HG03432 (cell line): ENCODE results near the gene SULT6B1.
"Not testable (repeated sequence)": the region's sequence is repeated elsewhere in the genome, so short reads cannot be mapped to it uniquely, and the experiment has no call there.

Experiments
- ATAC-seq: cut with Tn5 transposase; IDR thresholded peaks from one replicate; pipeline ENCODE4 v1.9.1; 2021; ENCODE audit warnings: mild to moderate bottlenecking, moderate library complexity; ENCODE audit not compliant: unreplicated experiment

SULT6B1 gene

DNA sequence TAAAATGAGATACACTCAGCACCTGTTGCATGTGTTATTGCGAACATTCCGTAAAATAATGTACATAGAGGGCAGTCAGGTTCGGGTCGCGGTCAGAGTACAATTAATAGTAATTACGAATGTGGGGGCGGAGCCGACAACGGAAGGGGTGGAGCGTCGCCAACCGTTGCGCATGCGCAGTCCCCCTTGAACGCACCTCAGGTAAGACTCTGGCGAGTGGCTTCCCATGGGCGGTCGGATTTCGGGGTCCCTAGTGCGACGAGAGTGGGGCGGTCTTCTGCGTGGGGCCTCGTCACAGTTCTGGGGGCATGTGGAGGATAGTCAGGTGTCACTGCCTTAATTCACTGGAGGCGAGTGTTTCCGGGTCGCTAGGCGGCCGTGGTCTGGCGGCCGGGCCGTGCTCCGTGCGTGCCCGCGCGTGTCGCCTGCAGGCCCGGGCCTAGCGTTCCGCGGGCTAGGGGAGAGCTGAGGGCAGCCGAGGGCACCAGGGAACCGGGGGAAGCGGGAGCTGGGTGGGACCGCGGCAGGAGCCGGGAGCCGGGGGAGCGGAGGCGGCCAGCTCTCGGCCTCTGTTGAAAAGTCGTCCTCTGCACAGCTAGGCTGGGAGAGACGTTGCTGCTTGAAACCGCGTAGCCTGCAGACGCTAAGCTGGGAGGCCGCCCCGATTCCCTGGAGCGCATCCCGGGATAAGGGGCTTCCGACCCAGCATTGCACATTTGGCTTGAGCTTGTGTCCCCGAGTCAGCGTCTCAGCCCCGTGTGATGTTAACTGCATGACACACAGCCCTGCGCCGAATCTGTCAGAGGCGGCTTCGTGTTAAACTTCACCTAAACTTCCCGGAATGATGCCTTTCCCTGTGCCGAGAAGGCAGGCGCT lies 8.1 kb upstream of the SULT6B1 start, which contains the start of gene CEBPZOS:
Gene CEBPZOS (plus strand): TSS at position 177 of the 876 bp plus-strand sequence. CDS start 3,209 bp downstream, outside the sequence.
- peak; percentile 81 for ATAC-seq

DNA sequence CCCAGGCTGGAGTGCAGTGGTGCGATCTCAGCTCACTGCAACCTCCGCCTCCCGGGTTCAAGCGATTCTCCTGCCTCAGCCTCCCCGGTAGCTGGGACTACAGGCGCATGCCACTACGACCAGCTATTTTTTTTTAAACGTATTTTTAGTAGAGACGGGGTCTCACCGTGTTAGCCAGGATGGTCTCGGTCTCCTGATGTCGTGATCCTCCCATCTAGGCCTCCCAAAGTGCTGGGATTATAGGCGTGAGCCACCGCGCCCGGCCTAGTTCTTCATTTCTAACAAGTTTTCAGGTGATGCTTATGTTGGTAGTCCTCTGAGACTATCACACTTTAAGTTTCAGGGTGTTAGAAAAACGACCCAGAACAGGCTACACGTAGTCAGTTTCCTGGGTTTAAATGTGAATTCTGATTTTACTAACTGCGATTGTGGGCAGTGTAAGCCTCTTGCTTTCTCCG lies 7.4 kb upstream of the SULT6B1 start:
- not testable (repeated sequence) for ATAC-seq

DNA sequence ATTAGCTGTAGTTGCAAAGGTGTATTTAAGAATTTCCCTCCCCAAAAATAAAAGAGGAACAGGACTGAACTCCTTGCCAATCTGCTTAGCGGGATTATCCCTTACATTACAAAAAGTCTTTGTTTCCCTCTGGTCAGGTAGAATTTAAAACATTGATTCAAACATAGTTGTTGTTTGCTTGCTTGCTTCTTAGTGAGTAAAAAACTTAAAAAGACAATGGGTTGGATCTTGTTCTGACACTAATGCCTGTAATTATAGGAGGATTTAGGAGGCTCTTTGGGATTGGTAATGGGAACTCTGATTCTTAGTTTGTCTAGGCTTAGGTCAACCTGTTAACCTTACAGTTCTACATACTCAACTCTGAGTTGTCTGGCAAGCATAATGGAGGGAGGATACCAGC lies 4.1 kb upstream of the SULT6B1 start:
- ATAC-seq, result no peak

DNA sequence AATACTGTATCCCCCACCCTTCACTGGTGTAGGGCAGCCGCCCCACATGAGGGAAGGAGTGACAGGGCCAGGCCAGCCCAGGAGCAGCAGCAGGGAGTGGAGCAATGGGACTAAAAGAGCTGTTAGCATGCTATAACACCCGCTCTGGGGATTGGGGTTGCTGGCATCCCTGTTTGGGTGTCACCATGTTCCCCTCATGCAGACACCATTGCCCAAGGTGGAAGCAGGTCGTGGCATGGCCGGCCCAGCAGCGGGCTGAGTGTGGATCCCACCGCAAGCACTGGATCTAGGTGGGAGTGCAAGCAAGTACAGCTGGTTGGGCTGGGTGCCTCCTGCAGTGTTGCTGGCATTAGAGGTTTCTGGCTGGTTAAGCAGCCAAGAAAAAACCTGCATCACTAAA lies 3.3 kb upstream of the SULT6B1 start:
- no peak for ATAC-seq

DNA sequence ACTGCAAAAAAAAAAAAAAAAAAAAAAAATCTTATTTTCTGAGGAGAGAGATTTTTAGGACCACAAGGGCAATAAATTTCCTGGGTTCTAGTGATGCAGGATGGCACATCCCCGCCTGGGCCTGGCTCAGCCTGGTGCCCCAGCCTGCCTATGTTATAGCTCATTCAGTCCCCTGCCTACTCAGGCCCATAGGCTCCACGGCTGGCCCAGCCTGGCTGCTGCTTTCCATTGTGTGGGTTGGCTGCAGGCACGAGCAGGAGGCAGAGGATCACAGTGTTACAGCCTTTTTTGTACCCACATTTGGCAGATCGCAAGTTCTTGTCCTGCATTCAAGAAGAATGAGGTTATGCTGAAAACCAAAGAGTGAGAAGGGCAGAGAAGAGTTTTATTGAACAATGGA lies 2.8 kb upstream of the SULT6B1 start:
- no peak for ATAC-seq

DNA sequence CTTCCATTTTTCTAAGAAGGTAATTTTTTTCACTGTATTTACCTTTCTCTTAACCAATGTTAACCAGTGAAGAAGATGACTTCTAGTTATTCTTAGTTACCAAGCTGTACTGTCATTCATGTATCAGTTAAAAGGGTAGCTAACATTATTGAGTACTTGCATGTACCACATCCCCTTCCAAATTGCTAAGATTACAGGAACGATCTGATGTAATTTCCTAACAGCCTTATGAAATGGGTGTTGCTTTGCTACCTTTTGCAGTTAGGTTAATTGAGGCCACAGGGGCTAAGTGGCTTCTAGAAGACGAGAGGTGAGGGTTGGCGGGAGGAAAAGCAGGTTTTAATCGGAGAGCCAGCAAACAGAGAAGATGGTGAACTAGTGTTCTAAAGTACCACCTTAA lies 1.8 kb upstream of the SULT6B1 start:
- ATAC-seq, result no peak

DNA sequence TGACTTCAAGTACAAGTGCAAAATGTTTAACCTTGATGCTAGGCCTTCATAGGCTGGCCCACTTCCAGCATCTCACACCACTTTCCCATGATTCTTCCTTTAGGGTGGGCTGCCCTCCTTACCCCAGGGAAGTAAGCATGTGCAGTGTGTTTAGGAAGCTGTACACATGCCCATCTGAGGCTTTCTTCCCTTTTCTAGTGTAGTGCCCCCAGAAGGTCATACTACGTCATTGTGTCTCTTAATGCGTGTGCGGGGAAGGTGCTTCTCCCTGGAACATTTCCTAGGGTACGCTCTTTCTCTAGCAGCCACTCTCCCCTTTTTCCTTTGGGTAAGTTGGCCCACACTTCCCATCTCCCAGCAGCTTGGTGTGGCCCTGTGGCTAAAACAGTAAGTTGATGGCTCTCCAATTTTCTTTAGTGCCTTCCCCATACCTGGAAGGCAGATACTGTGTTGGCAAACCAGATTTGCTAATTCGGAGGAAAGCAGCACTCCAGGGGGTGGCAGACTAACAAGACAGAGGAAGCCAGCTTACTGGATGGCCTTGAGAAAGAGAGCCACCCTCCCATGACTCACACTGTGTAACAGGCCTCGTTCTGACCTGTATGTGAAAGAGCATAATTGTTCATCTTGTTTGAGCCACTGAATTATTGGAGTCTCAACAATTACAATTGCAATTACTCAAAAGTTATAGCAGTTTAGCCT lies 1.1 kb upstream of the SULT6B1 start:
- no peak for ATAC-seq

DNA sequence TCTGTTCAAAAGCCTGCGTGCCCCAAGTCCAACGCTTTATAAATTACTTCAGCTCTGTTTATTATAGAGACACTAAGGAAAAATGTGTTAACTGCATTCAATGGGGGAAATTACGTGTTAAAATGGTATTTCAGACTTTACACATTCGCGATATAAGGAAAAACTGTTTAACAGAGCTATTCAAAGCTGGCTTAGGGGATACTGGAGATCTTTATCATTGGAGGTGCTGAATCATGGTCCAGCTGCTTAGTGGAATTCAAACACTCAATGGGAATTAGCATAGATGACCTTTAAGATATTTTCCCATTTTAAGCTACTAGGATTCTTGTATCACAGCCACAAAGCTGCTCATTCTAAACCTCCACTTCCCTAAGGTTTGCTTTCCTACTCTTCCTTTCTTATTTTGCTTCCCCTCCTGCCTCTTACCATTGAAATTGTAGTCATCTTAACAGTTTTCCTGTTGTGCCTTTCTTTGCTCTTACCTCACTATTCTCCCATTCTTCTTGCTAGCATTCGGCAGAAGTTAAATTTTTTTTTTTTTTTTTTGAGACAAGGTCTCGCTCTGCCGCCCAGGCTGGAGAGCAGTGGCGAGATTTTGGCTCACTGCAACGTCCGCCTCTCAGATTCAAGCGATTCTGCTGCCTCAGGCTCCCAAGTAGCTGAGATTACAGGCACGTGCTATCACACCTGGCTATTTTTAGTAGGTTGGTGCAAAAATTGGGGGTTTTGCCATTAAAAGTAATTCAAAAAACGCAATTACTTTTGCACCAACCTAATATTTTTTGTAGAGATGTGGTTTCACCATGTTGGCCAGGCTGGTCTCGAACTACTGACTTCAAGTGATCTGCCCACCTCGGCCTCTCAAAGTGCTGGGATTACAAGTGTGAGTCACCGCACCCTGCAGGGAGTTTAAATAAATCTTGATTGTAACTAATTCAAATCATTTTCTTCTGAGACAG lies 6.5 kb downstream of the SULT6B1 start:
- no peak for ATAC-seq

DNA sequence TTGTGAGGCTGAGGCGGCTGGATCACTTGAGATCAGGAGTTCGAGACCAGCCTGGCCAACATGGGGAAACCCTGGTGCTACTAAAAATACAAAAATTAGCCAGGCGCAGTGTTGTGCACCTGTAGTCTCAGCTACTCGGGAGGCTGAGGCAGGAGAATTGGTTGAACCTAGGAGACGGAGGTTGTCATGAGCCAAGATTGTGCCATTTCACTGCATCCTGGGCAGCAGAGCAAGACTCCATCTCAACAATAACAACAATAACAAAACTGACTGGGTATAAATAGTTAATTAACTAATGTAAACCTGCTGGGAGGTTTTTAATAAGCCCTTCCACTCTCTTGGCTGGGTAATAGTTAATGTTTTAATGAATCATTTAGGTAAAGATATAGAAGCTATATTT lies 7.8 kb downstream of the SULT6B1 start:
- no peak for ATAC-seq

DNA sequence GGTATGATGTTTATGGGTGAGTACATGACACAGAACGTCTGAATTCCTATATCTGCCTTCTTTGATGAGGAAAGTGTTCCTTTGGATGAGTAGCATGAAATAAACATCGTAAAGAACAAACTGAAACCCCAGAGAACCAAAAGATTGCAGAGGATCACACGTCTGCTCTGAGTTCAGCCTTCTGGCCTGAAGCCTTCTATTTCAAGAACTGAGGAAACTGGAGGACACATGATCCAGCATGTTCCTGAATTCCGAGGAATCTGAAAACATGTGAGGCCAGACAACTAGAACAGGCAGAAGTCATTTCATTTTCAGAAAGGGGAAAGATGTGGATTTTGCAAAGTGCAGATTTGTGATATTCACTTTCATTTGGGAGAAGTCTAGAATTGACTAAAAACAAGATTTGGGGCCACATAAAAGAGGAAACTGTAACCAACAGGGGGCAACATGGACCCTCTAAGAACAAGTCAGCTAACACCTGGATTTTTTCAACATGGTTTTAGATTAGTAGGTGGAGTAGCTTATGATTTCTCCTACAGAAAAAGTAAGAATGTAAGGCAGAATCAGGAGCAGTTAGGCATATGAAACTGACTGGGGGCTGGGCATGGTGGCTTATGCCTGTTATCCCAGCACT lies 8.3 kb downstream of the SULT6B1 start:
- no peak for ATAC-seq

DNA sequence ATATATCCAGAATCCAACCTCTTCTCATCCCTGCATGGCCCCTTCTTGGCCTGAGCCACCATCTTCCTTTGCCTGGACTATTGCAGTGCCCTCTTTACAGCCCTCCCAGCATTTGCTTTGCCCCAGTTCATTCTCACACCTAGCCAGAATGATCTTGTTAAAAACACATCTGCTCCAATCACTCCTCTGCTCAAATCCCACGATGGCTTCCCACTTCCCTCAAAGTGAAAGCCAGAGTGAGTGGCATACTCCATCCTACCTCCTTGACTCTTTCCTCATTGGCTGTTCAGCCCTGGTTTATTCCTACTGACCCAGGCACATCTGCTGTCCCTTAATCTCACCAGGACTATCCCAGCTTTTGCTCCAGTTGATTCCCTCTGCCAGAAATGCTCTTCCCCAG lies 14.7 kb downstream of the SULT6B1 start:
- no peak for ATAC-seq

DNA sequence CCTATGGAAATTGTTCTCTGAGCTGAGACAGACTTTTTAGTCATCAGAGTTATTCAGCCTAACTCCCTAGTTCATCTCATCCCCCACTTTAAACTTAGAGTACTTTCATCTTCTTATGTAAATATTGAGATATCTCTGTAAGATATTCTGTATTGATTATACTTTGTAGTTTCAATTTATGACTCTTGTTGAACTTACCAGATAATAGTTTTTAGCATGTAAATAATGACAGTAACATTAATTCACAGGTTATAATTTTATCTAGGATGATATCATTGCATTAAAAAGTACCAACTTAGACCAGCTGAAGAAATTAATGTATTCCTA lies 16.9 kb downstream of the SULT6B1 start:
- no peak for ATAC-seq

DNA sequence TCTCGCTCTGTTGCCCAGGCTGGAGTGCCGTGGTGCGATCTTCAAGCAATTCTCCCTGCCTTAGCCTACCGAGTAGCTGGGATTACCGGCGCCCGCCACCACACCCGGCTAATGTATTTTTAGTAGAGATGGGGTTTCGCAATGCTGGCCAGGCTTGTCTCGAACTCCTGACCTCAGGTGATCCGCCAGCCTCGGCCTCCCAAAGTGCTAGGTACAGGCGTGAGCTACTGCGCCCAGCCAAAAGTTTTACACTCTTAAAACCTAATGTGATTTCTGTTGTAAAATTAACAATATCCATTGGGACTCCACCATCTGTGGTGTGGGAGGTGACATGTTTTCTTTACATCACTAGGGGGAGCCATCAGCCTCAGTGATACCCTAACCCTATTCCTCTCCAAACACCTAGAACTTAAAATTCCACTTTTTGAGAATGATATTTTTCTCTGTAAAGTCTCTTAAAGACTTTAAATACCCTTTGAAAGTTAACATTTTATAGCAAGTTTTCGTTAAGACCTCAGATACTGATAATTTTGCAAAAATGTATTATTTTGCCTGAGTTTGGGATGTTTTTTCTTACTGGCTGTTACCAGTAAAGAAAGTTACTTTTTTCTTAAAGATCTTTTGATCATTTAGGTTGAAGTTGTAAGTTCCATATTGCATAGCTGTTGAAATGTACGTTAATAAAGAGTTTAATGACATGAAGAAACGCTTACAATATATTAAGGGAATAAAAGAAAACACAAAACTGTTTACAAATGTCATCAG lies 20.1 kb downstream of the SULT6B1 start:
- peak; percentile 58 for ATAC-seq

DNA sequence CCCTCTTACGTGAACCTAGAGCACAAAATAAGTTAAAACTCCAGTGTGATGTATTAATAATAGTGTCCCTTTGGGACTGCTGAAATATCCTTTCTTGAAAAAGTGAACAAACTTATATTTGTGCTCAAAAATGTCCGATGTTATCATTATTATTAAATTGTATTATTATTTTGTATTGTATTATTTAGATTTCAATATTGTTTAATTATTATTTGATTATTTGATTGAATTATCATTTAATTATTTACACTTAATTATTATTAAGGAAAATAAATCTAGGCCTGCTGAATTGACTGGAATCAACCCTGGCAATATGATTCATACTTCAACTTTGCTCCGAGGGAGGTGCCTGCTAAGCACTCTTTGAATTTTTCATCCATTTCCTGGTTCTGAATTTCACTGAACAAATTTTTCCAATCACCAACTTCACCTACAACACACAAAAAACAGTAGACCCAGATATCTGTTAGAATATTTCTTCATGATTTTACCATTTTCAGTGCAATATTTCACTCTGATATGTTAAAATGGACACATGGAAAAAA lies 20.8 kb downstream of the SULT6B1 start:
- no peak for ATAC-seq

DNA sequence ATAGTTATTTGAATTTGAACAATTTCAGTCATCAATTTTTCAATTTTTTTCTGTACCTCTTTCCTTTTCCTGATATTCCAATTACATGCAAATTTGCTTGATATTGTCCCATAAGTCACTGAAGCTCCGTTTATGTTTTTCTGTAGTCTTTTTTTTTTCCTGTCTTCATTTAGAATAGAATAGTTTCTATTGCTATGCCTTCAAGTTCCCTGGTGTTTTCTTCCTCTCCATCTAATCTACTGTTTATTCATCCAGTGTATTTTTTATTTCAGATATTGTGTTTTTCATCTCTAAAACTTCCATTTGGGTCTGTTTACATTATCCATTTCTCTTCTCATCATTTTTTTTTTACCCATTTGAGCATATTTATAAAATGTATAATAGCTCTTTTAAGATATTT lies 23.7 kb downstream of the SULT6B1 start:
- no peak for ATAC-seq

DNA sequence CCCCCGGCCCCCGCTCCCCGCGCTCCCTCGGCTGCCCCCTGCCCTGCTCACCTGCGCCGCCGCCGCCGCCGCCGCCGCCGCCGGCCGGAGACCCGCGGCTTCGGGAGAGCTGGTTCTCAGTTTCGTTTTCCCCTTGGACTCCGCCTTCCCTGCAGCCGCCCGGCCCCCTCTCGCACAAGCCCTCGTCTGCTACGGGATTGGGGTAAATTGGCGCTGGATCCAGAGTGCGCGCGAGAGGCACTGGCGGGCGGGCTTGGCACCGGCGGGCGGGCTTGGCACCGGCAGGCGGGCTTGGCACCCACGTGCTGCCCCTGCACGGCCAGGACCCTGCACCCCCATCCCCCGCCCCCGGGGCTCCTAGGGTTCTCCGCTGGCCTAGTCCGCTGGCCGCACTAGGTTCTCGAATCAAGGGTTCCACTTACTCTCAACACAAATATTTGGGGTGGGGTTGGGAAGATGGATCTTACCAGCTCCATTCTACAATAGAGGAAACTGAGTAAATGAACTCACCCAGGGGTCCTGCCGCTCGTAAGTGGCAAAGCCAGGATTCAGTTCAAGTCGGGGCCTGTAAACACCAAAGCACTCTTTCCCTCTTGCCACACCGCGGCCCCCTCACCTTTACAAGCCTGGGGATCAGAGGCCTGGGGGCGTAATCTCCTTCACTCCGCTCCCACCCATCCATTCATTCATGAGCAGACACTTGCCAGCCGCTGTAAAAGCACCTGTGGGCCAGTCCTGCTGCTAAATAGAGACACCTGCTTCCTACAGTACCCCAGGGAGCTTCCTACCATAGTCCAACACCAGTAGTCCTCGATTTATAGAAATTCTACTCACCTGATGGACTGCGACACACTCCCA lies 31.4 kb downstream of the SULT6B1 start, which contains the start of gene EIF2AK2:
Gene EIF2AK2 (minus strand): TSS at position 124 of the 858 bp plus-strand sequence. CDS start 9,174 bp downstream, outside the sequence.
- peak; percentile 91 for ATAC-seq

DNA sequence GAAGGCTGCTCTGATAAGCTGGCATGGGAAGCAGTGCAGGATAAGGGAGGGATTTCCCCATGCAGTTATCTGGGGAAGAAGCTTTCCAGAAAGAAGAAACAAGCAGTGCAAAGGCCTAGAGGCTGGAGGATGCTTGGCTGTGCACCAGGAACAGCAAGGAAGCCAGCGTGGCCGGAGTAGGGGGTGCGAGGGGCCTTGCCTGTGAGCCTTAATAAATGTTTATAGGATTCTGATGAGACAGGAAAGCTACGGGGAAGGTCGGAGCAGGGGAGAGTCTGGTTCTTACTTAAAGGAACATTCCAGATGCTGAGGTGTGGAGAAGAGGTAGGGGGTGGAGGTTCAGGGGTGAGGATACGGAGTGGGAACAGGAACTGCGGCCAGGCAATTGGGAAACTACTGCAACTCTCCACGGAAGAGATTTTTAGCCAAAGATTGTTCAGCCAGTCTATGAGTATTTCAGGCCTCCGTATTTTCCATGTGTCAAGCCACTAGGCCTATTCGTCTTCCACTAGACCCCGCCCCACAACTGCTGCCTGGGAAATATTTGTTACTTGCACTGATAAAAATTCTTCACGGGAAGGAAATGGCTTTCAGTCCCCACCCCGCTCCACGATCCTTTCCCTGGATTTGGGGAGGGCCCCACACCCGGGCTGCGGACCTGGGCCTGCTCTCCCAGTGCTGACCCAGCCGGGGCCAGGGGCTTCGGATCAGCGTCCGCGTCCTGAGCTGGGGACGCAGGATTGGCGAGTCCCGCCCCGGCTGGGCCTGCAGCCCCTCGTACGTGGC lies 32.2 kb downstream of the SULT6B1 start:
- peak; percentile 38 for ATAC-seq

DNA sequence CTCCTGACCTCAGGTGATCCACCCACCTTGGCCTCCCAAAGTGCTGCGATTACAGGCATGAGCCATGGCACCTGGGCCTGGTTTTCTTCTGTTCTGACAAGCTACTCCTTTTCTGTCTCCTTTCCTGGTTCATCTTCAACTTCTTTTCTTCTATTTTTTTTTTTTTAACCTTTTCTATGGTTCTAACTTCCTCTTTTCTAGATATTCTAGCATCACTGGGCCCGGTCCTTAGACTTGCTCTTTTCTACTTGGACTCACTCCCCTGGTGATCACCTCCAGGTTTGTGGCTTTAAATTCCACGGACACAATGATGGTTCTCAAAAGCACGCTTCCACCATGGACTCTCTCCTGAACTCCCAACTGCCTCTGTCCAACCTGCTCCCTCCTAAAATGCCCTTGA lies 33.7 kb downstream of the SULT6B1 start:
- ATAC-seq, result no peak
